Breast epithelium (tissue), 4 donors: ENCODE results near the gene REPIN1. TPM values are rescaled to one million over a fixed set of nuclear protein-coding genes. Genes with fewer than 3 reads are reported as not detected.
A peak's percentile ranks its signal among the peaks of the same experiment; 100 is the strongest.

Source experiments
- DNase-seq, 2 donors: peaks; one replicate each; pipeline ENCODE4 v3.0.0-alpha.2; 2019; ENCODE audit warnings: low spot score in 2 of 2
- H3K27ac ChIP-seq, 2 donors: fragments of 200-600 bp; sonication (generic) in 1 of 2; one replicate each; pipeline ENCODE4 v1.5.1; 2016 to 2019; ENCODE audit warnings: mild to moderate bottlenecking in 1 of 2
- H3K27me3 ChIP-seq, 2 donors: fragments of 200-600 bp; sonication (generic) in 1 of 2; one replicate each; pipeline versions ENCODE4 v1.5.1 to v1.6.0; 2017 to 2019; ENCODE audit warnings: control low read depth in 1 of 2, mild to moderate bottlenecking in 1 of 2
- H3K36me3 ChIP-seq: fragments of 200-600 bp; one replicate; pipeline ENCODE4 v1.5.1; 2019
- H3K4me1 ChIP-seq, 2 donors: fragments of 200-600 bp; sonication (generic); one replicate each; pipeline ENCODE4 v1.5.1; 2016 to 2019; ENCODE audit warnings: control low read depth in 1 of 2
- H3K4me3 ChIP-seq, 3 donors: fragments of 200-600 bp; sonication (generic); 1 replicate in 2 of 3; 2 replicates in 1 of 3; pipeline ENCODE4 v1.5.1; 2016 to 2019; ENCODE audit warnings: mild to moderate bottlenecking in 3 of 3, moderate library complexity in 2 of 3
- H3K9me3 ChIP-seq, 2 donors: fragments of 200-600 bp; sonication (generic) in 1 of 2; one replicate each; pipeline ENCODE4 v1.5.1; 2016 to 2019; ENCODE audit warnings: control low read depth in 1 of 2
- CTCF ChIP-seq, 3 donors: fragments of 450-650 bp; IDR thresholded peaks; one replicate each; pipeline ENCODE4 v1.5.1; 2016 to 2017; ENCODE audit warnings: antibody characterized with exemption in 3 of 3, mild to moderate bottlenecking in 3 of 3, moderate library complexity in 3 of 3
- POLR2A ChIP-seq: fragments of 450-650 bp; IDR thresholded peaks from one replicate; pipeline ENCODE4 v1.6.1; 2016; ENCODE audit warnings: antibody characterized with exemption, mild to moderate bottlenecking, moderate library complexity
- POLR2AphosphoS5 ChIP-seq, 3 donors: sonication (generic); formaldehyde crosslinking; IDR thresholded peaks; one replicate each; pipeline ENCODE4 v1.6.1; 2017; ENCODE audit warnings: antibody characterized with exemption in 3 of 3
- intact Hi-C: fragments of 100-400 bp; cut with DNase I; formaldehyde crosslinking; loops from one replicate; pipeline ENCODE4 v1.15.1; 2023; ENCODE audit warnings: low total_unique reads
- total RNA-seq, 3 donors: library from RNA; depleted of rRNA; stranded (reverse); fragments of >200 nt; gene quantifications; one replicate each; pipeline ENCODE4 v1.1.0, GENCODE V29; 2016

The REPIN1 gene
- total RNA-seq, 3 donors from 2014 or later = 43.7 to 70.8 (median 68.2) TPM

GRCh38 chr7:150371996-150372270, 3.3 kb downstream of the REPIN1 start:
- Histone ChIP-seq H3K27ac (no peak overlapping the region), H3K4me1 (peaks cover 8 to 21% of the 10 kb centered on the region in 2 donors), H3K4me3 (no peak overlapping the region), H3K27me3 (no peaks in the 10 kb centered on the region), H3K36me3 (peaks cover 9% of the 10 kb centered on the region), H3K9me3 (no peaks in the 10 kb centered on the region)
- no peak for DNase-seq
- TF ChIP-seq POLR2A (no peak), CTCF (IDR thresholded peaks at IDR 0.05) (no peak), POLR2AphosphoS5 (IDR thresholded peaks at IDR 0.05) (no peak)
- intact Hi-C loops = no loop called here

GRCh38 chr7:150372271-150373048, 3.8 kb downstream of the REPIN1 start:
- H3K4me3 ChIP-seq = peak overlapping the region in 1 of 3 donors; percentile 6
- H3K36me3 ChIP-seq = peaks cover 9% of the 10 kb centered on the region
- peak overlapping the region; percentile 72 to 82 for H3K27ac ChIP-seq
- no peak for DNase-seq
- intact Hi-C loops = no loop called here
- no peaks in the 10 kb centered on the region for H3K27me3 ChIP-seq
- TF ChIP-seq CTCF (IDR thresholded peaks at IDR 0.05) (no peak), POLR2A (no peak), POLR2AphosphoS5 (IDR thresholded peaks at IDR 0.05) (no peak)
- H3K9me3 ChIP-seq = no peaks in the 10 kb centered on the region
- H3K4me1 ChIP-seq = peaks cover 8 to 21% of the 10 kb centered on the region in 2 donors

GRCh38 chr7:150373049-150373801, 4.6 kb downstream of the REPIN1 start:
- peak overlapping the region in 1 of 3 donors; percentile 6 for H3K4me3 ChIP-seq
- H3K4me1 ChIP-seq = peaks cover 8 to 21% of the 10 kb centered on the region in 2 donors
- no peaks in the 10 kb centered on the region for H3K9me3 ChIP-seq
- DNase-seq = peak; percentile 48 to 73
- H3K27me3 ChIP-seq = no peaks in the 10 kb centered on the region
- TF ChIP-seq POLR2AphosphoS5 (IDR thresholded peaks at IDR 0.05) = no peak
- TF ChIP-seq CTCF (IDR thresholded peaks at IDR 0.05) = no peak
- TF ChIP-seq POLR2A = no peak
- intact Hi-C loops = no loop called here
- peak overlapping the region; percentile 72 to 82 for H3K27ac ChIP-seq
- peaks cover 9% of the 10 kb centered on the region for H3K36me3 ChIP-seq

GRCh38 chr7:150374026-150374425, 5.4 kb downstream of the REPIN1 start:
- TF ChIP-seq CTCF (IDR thresholded peaks at IDR 0.05) = no peak
- no peak for TF ChIP-seq POLR2A
- no peak for TF ChIP-seq POLR2AphosphoS5 (IDR thresholded peaks at IDR 0.05)
- no peaks in the 10 kb centered on the region for H3K27me3 ChIP-seq
- no peaks in the 10 kb centered on the region for H3K9me3 ChIP-seq
- intact Hi-C loops = no loop called here
- H3K36me3 ChIP-seq = peaks cover 9% of the 10 kb centered on the region
- DNase-seq = no peak
- peaks cover 8 to 21% of the 10 kb centered on the region in 2 donors for H3K4me1 ChIP-seq
- H3K27ac ChIP-seq = peak overlapping the region; percentile 38 to 72
- no peak overlapping the region for H3K4me3 ChIP-seq

GRCh38 chr7:150374472-150374871, 5.8 kb downstream of the REPIN1 start:
- Histone ChIP-seq H3K4me1 (peaks cover 8 to 21% of the 10 kb centered on the region in 2 donors), H3K27me3 (no peaks in the 10 kb centered on the region), H3K27ac (peak overlapping the region in 1 of 2 donors; percentile 38), H3K4me3 (no peak overlapping the region), H3K36me3 (peaks cover 9% of the 10 kb centered on the region), H3K9me3 (no peaks in the 10 kb centered on the region)
- no peak for DNase-seq
- intact Hi-C loops = no loop called here
- TF ChIP-seq CTCF (IDR thresholded peaks at IDR 0.05) = no peak
